ENCODE measurements around the gene ABLIM1. TPM values are rescaled to one million over a fixed set of nuclear protein-coding genes. Genes with fewer than 3 reads are reported as not detected.

The ABLIM1 gene
- total and polyA plus RNA-seq, 2 experiments from 2014 or later: 21.9 to 45.1 TPM

DNA sequence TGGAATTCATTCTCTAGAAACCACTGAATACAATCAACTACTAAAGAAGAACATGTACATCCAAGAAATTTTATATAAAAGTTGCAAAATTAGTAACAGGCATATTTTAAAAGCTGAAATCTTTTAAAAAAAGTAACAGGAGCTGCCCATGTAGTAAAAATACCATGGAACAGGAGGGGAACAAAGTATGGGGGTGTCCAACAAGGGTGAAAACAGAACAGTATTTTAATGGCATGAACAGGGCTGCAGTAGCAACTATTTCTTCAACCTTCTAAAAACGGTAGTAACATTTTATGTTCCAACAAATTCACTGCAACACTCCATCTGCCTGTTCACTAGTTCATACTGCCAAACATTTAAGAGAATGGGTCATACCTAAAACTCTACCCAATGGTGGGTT is 77.0 kb downstream of the ABLIM1 start (continued):
- TF ChIP-seq ZNF331 (CRISPR knock-in tag; IDR thresholded peaks at IDR 0.05; ENCODE audit: low read depth) (no peak), STAT1 (IDR thresholded peaks at IDR 0.05; ENCODE audit: unreplicated experiment) (no peak), ZNF114 (CRISPR knock-in tag; IDR thresholded peaks at IDR 0.05) (no peak), NANOG (IDR thresholded peaks at IDR 0.05; ENCODE audit: borderline replicate concordance) (no peak), EZH2 (IDR thresholded peaks at IDR 0.05; ENCODE audit: low read depth, unreplicated experiment) (no peak), JUNB (IDR thresholded peaks at IDR 0.05; ENCODE audit: unreplicated experiment) (no peak), CREB1 (CRISPR knock-in tag; IDR thresholded peaks at IDR 0.05; ENCODE audit: low read depth) (no peak), EZH2phosphoT487 (IDR thresholded peaks at IDR 0.05; ENCODE audit: unreplicated experiment) (no peak), POLR2AphosphoS5 (IDR thresholded peaks at IDR 0.05; ENCODE audit: low read depth) (no peak)
- TF ChIP-seq, protein P1, sequence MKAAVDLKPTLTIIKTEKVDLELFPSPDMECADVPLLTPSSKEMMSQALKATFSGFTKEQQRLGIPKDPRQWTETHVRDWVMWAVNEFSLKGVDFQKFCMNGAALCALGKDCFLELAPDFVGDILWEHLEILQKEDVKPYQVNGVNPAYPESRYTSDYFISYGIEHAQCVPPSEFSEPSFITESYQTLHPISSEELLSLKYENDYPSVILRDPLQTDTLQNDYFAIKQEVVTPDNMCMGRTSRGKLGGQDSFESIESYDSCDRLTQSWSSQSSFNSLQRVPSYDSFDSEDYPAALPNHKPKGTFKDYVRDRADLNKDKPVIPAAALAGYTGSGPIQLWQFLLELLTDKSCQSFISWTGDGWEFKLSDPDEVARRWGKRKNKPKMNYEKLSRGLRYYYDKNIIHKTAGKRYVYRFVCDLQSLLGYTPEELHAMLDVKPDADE (IDR thresholded peaks at IDR 0.05): no peak
- TF ChIP-seq, protein P2, sequence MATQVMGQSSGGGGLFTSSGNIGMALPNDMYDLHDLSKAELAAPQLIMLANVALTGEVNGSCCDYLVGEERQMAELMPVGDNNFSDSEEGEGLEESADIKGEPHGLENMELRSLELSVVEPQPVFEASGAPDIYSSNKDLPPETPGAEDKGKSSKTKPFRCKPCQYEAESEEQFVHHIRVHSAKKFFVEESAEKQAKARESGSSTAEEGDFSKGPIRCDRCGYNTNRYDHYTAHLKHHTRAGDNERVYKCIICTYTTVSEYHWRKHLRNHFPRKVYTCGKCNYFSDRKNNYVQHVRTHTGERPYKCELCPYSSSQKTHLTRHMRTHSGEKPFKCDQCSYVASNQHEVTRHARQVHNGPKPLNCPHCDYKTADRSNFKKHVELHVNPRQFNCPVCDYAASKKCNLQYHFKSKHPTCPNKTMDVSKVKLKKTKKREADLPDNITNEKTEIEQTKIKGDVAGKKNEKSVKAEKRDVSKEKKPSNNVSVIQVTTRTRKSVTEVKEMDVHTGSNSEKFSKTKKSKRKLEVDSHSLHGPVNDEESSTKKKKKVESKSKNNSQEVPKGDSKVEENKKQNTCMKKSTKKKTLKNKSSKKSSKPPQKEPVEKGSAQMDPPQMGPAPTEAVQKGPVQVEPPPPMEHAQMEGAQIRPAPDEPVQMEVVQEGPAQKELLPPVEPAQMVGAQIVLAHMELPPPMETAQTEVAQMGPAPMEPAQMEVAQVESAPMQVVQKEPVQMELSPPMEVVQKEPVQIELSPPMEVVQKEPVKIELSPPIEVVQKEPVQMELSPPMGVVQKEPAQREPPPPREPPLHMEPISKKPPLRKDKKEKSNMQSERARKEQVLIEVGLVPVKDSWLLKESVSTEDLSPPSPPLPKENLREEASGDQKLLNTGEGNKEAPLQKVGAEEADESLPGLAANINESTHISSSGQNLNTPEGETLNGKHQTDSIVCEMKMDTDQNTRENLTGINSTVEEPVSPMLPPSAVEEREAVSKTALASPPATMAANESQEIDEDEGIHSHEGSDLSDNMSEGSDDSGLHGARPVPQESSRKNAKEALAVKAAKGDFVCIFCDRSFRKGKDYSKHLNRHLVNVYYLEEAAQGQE (IDR thresholded peaks at IDR 0.05; ENCODE audit: unreplicated experiment): no peak

DNA sequence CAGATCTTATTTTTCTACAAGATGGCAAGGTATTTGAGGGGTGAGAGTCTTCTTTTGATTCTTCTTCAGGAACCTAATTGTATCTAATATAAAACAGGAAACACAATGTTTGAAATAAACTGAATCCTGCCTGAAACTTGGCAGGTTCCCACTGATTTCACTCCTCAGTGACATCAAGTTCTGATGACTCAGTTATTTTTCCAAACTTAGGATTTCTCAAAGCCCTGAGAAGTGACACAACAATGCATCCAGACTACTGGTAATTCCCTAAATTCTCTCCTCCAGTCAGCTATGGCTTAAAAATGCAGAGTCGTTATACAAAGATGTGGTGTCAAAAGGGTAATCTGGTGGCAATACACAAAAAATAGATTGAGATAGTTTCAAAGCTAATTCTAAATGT is 80.9 kb downstream of the ABLIM1 start:
- Histone ChIP-seq H3K4me2 (no peak overlapping the region), H3K9me2 (ENCODE audit: insufficient read depth) (no peaks in the 10 kb centered on the region), H3K4me1 (ENCODE audit: insufficient read depth) (peaks cover 7% of the 10 kb centered on the region; the same call in 1 of the 2 replicates), H3K27ac (ENCODE audit: low read depth) (no peak overlapping the region), H3K4me3 (no peak overlapping the region), H4K20me1 (replicated peaks; ENCODE audit: insufficient read depth) (no peaks in the 10 kb centered on the region), H3K79me2 (replicated peaks; ENCODE audit: insufficient read depth) (no peaks in the 10 kb centered on the region), H3K27me3 (ENCODE audit: insufficient read depth) (no peaks in the 10 kb centered on the region), H3F3A (replicated peaks; ENCODE audit: low read depth) (no peaks in the 10 kb centered on the region), H3K36me3 (ENCODE audit: insufficient read depth) (no peaks in the 10 kb centered on the region), H2AFZ (no peak overlapping the region)
- Mint-ChIP-seq H3K27ac (0 out of 2 replicates have a peak overlapping the region, but pooled peaks have one; percentile 23), H3K27me3 (ENCODE audit: insufficient read depth, low read depth, poor library complexity) (peaks cover 2% of the 10 kb centered on the region), H3K9me3 (no peaks in the 10 kb centered on the region), H3K36me3 (ENCODE audit: low read depth) (no peaks in the 10 kb centered on the region), H3K4me3 (no peak overlapping the region), H3K4me1 (peaks cover 11% of the 10 kb centered on the region; the same call in 2 of the 3 replicates)
- ATAC-seq: no peak
- no peak for DNase-seq (ENCODE audit: low spot score)
- TF ChIP-seq, protein P3, sequence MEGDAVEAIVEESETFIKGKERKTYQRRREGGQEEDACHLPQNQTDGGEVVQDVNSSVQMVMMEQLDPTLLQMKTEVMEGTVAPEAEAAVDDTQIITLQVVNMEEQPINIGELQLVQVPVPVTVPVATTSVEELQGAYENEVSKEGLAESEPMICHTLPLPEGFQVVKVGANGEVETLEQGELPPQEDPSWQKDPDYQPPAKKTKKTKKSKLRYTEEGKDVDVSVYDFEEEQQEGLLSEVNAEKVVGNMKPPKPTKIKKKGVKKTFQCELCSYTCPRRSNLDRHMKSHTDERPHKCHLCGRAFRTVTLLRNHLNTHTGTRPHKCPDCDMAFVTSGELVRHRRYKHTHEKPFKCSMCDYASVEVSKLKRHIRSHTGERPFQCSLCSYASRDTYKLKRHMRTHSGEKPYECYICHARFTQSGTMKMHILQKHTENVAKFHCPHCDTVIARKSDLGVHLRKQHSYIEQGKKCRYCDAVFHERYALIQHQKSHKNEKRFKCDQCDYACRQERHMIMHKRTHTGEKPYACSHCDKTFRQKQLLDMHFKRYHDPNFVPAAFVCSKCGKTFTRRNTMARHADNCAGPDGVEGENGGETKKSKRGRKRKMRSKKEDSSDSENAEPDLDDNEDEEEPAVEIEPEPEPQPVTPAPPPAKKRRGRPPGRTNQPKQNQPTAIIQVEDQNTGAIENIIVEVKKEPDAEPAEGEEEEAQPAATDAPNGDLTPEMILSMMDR (conservative IDR thresholded peaks at IDR 0.05; ENCODE audit: low read depth in 2 of 2): no peak
- TF ChIP-seq, protein P1 (IDR thresholded peaks at IDR 0.05): no peak
- TF ChIP-seq POLR2AphosphoS5 (IDR thresholded peaks at IDR 0.05; ENCODE audit: low read depth) (no peak), ZNF114 (CRISPR knock-in tag; IDR thresholded peaks at IDR 0.05) (no peak), EZH2 (IDR thresholded peaks at IDR 0.05; ENCODE audit: low read depth, unreplicated experiment) (no peak), ZNF331 (CRISPR knock-in tag; IDR thresholded peaks at IDR 0.05; ENCODE audit: low read depth) (no peak), EZH2phosphoT487 (IDR thresholded peaks at IDR 0.05; ENCODE audit: unreplicated experiment) (no peak), CREB1 (CRISPR knock-in tag; IDR thresholded peaks at IDR 0.05; ENCODE audit: low read depth) (no peak)
